Measurements from ENCODE around the gene TRPT1.
"Not testable (repeated sequence)": the region's sequence is repeated elsewhere in the genome, so short reads cannot be mapped to it uniquely, and the experiment has no call there.

The TRPT1 gene

GRCh38 chr11:64258356-64258755 lies 32.4 kb upstream of the TRPT1 start:
- no peak for DNase-seq

GRCh38 chr11:64256300-64256699 lies 30.3 kb upstream of the TRPT1 start:
- DNase-seq = no peak

GRCh38 chr11:64255135-64256128 lies 29.4 kb upstream of the TRPT1 start:
- DNase-seq = no peak

- no peak for DNase-seq
Measured at GRCh38 chr11:64254326-64254725, 28.3 kb upstream of the TRPT1 start.

GRCh38 chr11:64253481-64253880 lies 27.5 kb upstream of the TRPT1 start:
- DNase-seq = no peak

- DNase-seq = no peak
Measured at GRCh38 chr11:64253043-64253442, 27.1 kb upstream of the TRPT1 start.

DNA sequence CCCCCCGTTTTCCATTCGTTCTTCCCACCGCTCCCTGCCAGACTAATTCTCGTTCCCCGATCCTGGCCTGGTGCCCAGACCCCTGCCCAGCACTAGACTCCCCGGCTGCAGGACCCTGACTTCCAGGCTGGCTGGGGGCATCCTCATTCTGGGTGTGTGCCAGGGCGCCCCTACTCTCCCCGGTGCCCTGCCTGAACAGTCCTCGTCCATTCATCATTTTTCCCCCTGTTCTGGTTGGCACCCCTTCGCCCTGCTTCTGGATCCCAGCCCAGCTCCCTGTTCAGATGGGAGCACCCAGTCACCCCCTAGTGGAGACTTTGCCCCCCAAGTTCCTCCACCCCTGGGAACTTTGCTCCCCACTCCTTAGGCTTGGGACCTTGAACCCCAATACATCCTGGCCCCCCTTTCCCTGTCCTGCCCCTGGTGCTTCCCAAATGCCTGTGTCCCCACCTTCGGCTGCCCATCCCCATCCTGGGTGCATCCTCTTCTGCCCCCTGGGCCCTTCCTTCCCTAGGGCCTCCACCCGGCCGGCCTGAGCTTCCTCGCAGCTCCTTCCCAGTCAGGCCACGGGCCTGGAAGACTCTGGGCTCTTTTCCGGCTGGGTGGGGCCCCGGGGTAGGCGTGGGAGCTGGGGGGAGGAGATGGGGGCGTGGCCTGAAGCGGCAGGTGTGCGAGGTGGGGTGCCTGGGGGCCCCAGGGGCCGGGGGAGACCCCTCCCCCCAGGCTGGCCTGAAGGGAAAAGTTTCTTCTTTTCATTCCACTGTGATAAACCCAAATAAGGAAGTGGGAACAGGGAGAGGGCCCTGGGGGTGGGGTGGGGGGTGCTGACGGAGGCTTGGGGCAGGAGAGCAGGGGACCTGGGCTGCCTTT lies 26.3 kb upstream of the TRPT1 start:
- no peak for DNase-seq

GRCh38 chr11:64251753-64252002 lies 25.7 kb upstream of the TRPT1 start:
- no peak for DNase-seq

DNA sequence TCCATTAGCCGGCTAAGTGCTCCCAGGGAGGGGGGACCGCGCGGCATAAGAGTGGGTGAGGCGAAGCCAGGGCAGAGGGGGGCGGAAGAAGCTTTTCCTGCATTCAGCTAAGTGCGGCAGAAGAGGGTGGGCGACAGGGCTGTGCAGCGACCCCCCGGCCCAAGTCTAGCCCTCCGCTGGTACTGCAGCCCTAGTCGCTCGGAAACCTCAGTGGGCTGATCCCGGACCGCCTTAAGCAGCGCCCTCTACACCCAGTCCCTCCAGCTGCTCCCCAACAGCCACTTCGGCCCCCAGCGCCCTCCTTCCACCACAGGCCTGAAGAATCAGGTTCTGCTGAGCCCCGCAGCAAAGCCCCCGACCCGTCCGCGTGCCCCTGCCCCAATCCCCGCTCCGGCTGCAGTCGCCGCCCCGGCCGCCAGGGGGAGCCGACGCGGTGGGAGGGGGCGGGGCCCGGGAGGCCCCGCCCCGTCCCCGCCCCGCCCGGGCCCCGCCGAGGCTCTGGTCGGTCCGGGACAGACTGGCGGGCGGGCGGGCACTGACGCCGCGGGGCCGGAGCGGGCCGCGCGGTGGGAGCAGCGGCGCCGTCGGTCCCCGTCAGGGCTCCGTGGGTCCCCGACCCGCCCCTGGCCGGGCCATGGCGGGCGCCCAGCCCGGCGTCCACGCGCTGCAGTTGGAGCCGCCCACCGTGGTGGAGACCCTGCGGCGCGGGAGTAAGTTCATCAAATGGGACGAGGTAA lies 25.2 kb upstream of the TRPT1 start, which contains the start of gene PLCB3:
Gene PLCB3, plus strand, starts transcription at position 515 of the 737 bp plus-strand sequence. Its CDS starts 120 bp downstream, at position 635.
- peak; percentile 65 for DNase-seq

GRCh38 chr11:64250415-64251015 lies 24.5 kb upstream of the TRPT1 start:
- DNase-seq = peak; percentile 65

DNA sequence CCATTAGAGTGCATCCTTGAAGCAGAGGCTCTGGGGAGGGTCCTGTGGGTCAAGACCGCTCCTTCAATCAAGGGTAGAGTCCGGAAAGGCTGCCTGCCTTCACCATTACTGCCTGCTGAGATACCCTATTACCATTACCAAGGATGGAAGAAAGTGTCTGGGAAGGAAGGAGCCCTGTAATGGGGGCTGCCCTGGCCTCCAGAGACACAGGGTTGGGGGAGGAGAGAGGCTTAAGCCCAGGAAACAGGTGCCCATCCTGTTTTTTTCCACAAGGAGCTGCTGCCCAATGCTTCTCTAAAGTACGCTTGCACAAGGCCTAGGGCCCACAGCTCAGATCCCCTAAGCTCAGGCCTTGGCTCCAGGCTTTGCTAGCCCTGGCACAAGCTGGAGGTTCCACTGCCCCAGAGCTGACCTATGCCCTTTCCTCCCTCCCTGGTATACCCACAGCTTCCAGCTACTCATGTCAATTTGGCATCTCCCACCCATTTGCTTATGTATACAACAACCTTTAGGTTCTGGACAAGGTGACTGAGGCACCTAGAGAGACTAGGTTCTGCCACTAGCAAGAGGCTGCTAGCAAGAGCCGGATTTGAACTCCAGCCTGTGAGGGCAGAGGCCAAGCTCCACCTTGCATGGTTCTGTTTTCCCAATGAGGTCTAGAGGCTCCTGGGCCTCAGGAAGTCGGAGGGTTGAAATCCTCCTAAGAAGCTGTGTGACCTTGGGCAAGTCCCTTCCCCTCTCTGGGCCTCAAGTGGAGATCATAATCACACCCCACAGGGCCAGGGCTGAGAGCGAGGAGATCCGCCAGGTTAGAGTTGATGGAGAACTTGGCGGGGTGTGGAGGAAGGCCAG lies 23.8 kb upstream of the TRPT1 start:
- no peak for DNase-seq

GRCh38 chr11:64249038-64249437 lies 23.1 kb upstream of the TRPT1 start:
- DNase-seq = no peak

GRCh38 chr11:64248578-64248977 lies 22.6 kb upstream of the TRPT1 start:
- no peak for DNase-seq

DNA sequence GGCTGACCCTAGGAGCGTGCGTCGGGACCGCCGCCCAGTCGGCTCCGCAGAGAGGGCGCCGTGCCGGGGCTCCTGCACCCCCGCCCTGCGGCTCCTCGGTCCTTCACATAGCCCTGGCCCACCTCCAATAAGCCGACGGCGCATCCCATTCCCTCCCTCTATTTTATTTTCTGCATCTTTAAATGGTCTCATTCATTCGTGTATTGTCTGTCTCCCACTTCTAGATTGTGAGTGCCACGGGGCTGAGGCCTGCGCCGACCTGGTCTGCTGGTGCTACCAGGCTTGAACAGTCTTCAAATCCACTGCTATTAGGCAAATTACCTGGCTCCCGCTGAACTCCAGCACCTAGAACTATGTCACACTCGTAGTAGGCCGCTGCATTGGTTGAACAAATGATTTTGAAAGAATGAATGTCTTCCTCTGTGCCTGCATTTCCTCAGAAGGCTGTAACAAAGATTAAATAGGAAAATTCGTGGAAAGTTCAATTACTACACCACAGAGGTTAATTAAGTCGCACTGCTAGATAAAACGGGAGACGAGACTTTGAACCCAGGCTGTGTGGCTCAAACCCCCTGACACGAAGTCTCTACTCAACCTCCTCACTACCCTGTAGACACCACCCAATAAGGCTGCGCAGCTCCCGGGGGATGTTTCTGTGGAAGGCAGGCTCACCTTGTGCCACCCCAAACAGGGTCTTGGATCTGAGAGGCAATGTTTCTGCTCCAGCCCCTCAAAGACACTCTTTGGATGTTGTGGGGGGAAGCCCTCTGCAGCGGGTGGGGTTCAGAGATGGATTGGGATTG lies 21.9 kb upstream of the TRPT1 start:
- no peak for DNase-seq

DNA sequence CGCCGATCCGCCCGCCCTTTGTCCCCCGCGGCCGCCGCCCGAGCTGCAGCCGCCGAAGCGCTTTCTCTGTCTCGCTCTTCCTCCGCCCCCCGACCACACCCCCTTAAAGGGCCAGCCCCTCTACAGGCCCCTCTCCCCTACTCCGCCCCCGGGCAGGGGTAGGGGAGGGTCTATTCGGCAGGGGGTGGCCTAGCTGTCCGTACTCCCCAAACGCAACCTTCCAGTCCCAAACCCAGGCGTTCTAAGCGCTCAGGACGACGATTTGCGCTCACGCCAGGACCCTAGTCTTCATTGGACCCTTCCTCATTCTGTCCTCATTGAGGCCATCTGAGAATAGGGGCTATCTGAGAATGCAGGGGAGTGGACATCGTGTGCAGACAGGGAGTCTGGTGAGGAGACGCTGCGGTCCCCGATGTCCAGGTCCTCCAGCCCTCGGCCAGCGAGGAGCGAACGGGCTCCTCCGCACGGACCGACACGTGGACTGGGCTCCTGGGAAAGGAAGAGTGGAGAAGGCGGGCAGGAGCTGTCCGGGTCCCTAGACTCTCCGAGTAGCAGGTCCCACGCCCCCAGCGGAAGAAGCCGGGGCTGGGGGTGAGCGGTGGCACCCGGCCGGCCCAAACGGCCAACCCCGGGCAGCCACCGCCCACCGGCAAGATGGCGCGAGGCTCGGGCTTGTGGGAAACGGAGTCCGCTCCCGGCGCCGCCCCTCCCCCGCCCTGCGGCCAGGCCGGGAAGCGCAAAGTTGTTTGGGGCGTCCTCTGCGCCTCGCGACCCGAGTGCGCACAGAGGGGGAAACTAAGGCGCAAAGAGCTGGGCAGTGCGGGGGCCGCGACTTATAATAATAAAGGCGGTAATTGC lies 21.1 kb upstream of the TRPT1 start, which contains the start of gene PPP1R14B:
Gene PPP1R14B, minus strand, starts transcription at position 73 of the 858 bp plus-strand sequence. CDS start 270 bp downstream, outside the sequence.
- peak; percentile 85 for DNase-seq

- DNase-seq = not testable (repeated sequence)
Measured at GRCh38 chr11:64246621-64246870, 20.6 kb upstream of the TRPT1 start.

- peak; percentile 59 for DNase-seq
Measured at GRCh38 chr11:64245797-64246620, 20.0 kb upstream of the TRPT1 start.

- peak; percentile 56 for DNase-seq
Measured at GRCh38 chr11:64245401-64245796, 19.4 kb upstream of the TRPT1 start.

- no peak for DNase-seq
Measured at GRCh38 chr11:64244966-64245365, 19.0 kb upstream of the TRPT1 start.
